GM06990 (cell line): ENCODE results near the gene LHFPL2.
"Not testable (repeated sequence)": the region's sequence is repeated elsewhere in the genome, so short reads cannot be mapped to it uniquely, and the experiment has no call there.

ENCODE experiments used
- DNase-seq: peaks from one replicate; pipeline ENCODE4 v3.0.0-alpha.2; 2011; ENCODE audit not compliant: insufficient read length; ENCODE audit errors: extremely low read depth
- H3K27me3 ChIP-seq: replicated peaks from 2 replicates; pipeline ENCODE4 v1.6.0; 2011; ENCODE audit warnings: low read length; ENCODE audit not compliant: control insufficient read depth, insufficient read depth
- H3K36me3 ChIP-seq: 2 replicates; pipeline ENCODE4 v1.5.1; 2011; ENCODE audit warnings: low read length; ENCODE audit not compliant: control insufficient read depth, insufficient read depth
- H3K4me3 ChIP-seq: replicated peaks from 2 replicates; pipeline ENCODE4 v1.5.1; 2011; ENCODE audit warnings: low read depth, mild to moderate bottlenecking, control low read depth, low read length
- TF ChIP-seq, protein P1 (sequence below): IDR thresholded peaks from 2 replicates; pipeline ENCODE4 v1.5.1; 2011; ENCODE audit warnings: low read length, control low read depth, mild to moderate bottlenecking, inconsistent platforms; ENCODE audit not compliant: insufficient read depth, poor library complexity, severe bottlenecking

The LHFPL2 gene

DNA sequence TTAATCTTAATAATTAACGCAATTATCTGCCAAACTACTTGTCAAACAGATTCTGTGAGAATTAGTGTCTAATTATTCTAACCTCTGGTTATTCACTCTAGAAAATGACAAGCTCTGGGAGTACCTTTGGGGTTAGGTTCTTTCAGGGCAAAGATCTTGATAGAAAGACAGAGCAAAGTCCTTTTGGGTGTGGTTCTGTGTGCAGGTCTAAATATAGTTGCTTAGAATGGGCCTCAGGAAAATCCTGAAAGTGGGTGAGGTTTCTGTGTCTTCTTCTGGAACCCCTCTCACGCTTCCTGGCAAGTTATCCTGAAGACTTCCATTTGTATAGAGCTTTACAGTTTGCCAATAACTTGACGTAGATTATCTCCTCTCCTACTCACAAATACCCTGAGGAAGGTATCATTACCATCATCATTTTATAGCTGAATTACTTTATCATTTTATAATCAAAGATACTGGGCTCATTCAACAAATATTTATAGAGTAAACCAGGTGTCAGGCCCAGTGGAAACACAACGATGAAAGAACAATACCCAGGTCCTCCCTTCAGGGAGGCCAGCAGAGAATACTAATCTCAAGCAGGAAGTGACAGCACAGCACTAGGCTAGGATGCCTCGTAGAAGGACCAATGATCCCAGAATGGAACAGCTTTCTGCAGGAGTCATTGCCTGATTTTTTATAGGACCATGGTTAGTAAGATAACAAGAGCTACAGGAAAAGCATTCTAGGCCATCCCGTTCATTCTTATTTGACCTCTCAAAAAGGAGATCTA, 27.6 kb upstream of the LHFPL2 start:
- H3K4me3 ChIP-seq = no peak overlapping the region

DNA sequence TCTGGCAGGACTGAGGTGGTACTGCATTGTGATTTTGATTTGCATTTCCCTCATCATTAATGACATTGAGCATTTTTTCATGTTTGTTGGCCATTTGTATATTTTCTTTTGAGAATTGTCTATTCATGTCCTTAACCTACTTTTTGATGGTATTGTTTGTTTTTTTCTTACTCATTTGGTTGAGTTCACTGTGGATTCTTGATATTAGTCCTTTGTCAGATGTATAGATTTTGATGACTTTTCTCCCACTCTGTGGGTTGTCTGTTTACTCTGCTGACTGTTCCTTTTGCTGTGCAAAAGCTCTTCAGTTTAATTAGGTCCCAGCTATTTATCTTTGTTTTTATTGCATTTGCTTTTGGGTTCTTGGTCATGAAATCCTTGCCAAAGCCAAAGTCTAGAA, 25.3 kb upstream of the LHFPL2 start:
- DNase-seq, H3K27me3 ChIP-seq, H3K36me3 ChIP-seq, H3K4me3 ChIP-seq: not testable (repeated sequence)

More for the DNA sequence above, 27.6 kb upstream of the LHFPL2 start:
- TF ChIP-seq, protein P1, sequence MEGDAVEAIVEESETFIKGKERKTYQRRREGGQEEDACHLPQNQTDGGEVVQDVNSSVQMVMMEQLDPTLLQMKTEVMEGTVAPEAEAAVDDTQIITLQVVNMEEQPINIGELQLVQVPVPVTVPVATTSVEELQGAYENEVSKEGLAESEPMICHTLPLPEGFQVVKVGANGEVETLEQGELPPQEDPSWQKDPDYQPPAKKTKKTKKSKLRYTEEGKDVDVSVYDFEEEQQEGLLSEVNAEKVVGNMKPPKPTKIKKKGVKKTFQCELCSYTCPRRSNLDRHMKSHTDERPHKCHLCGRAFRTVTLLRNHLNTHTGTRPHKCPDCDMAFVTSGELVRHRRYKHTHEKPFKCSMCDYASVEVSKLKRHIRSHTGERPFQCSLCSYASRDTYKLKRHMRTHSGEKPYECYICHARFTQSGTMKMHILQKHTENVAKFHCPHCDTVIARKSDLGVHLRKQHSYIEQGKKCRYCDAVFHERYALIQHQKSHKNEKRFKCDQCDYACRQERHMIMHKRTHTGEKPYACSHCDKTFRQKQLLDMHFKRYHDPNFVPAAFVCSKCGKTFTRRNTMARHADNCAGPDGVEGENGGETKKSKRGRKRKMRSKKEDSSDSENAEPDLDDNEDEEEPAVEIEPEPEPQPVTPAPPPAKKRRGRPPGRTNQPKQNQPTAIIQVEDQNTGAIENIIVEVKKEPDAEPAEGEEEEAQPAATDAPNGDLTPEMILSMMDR = no peak
- Histone ChIP-seq H3K36me3 (no peaks in the 10 kb centered on the region), H3K27me3 (no peaks in the 10 kb centered on the region)
- no peak for DNase-seq

DNA sequence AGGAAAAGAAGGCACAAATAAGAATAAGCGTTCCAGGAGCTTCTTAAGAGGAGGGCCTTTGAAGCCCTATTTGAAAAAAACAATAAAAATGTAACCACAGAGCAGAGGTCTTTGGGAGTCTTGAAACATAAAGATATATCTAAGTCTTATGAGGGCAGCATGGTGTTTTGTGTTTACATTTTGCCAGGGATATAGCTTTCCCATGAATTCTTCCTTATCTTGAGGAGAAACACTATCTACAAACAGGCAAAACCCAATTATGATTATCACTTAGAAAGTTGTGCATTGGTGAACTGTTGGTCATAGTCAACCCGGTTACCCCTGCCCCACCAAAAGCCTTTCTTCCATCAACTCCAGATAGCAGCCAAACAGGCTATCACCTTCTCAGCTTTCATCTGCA, 23.6 kb upstream of the LHFPL2 start:
- Histone ChIP-seq H3K36me3 (no peaks in the 10 kb centered on the region), H3K4me3 (no peak overlapping the region), H3K27me3 (no peaks in the 10 kb centered on the region)
- no peak for DNase-seq
- TF ChIP-seq, protein P1 = no peak

DNA sequence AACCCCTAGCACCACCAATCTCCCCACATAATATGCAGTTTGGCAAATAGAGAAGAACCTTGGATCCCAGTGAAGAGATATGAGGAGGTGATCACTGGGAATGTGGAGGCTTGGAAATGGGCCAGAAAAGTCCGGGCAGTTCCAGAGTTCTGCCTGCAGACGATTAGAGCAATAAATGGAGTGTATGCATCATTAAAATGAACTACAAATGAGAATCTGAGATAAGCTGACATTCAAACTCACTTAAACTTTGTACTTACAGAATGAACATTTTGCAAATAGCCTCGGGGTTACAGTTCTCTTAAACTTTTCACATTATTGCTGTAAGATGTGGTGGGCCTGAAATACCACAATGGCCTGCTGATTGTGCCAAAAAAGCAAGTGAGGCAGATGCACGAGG, 23.0 kb upstream of the LHFPL2 start:
- DNase-seq = no peak
- H3K36me3 ChIP-seq = no peaks in the 10 kb centered on the region
- no peak overlapping the region for H3K4me3 ChIP-seq

DNA sequence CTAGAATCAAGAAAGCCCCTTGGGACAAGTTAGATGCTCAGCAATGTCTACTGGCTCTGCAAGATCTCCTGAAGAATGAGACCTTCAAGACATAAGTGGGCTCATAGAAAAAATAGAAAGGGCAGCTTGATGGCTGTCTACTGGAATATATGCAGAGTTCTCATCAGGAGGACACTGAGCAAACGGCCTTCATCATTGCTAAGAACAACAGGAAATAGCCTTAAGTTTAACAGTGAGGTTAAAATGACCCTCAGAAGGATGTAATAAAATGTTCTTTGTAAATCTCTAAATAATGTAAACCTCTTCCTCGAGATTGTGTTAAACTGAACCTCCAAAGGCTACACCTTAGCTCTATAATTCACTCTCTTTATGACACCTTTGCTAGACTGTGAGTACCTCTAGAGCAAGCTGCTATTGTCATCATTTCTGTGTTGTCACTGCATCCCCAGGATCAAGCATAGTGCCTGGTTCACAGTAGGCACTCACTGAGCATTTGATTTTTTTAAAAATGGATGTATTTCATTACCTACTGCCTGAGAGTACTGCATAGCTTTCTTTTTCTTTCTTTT, 22.2 kb upstream of the LHFPL2 start:
- TF ChIP-seq, protein P1 = no peak
- Histone ChIP-seq H3K4me3 (no peak overlapping the region), H3K36me3 (no peaks in the 10 kb centered on the region), H3K27me3 (no peaks in the 10 kb centered on the region)
- no peak for DNase-seq

More for the DNA sequence above, 23.0 kb upstream of the LHFPL2 start:
- H3K27me3 ChIP-seq = no peaks in the 10 kb centered on the region
- TF ChIP-seq, protein P1 = no peak

DNA sequence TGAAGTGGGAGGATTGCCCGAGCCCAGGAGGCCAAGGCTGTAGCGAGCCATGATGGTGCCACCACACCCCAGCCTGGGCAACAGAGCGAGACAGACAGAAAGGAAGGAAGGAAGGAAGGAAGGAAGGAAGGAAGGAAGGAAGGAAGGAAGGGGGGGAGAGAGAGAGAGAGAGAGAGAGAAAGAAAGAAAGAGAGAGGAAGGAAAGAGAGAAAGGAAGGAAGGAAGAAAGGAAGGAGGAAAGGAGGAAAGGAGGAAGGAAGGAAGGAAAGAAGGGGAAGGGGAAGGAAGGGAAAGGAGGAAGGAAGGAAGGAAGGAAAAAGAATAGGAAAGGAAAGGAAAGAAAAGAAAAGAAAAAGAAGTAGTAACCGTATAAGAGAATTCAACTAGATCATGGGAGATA, 20.8 kb upstream of the LHFPL2 start:
- TF ChIP-seq, protein P1 = no peak
- Histone ChIP-seq H3K36me3 (no peaks in the 10 kb centered on the region), H3K4me3 (no peak overlapping the region), H3K27me3 (no peaks in the 10 kb centered on the region)
- DNase-seq = no peak
